Gastrocnemius medialis (tissue), 4 donors: ENCODE results near the gene ITGA8.

Source experiments
- CTCF ChIP-seq, 5 experiments: fragments of 450-650 bp in 3 of 5; fragments of 200-600 bp in 2 of 5; sonication (generic) in 2 of 5; IDR thresholded peaks in 4 of 5; conservative IDR thresholded peaks in 1 of 5; 1 replicate in 4 of 5; 2 replicates in 1 of 5; pipeline ENCODE4 v1.5.1; 2016 to 2019; ENCODE audit warnings: antibody characterized with exemption in 5 of 5, mild to moderate bottlenecking in 3 of 5, moderate library complexity in 3 of 5
- POLR2A ChIP-seq, 2 donors: fragments of 450-650 bp; IDR thresholded peaks; one replicate each; pipeline ENCODE4 v1.6.1; 2017; ENCODE audit warnings: antibody characterized with exemption in 2 of 2, mild to moderate bottlenecking in 2 of 2, moderate library complexity in 2 of 2

GRCh38 chr10:15661574-15661973 is 58.1 kb downstream of the ITGA8 start:
- TF ChIP-seq CTCF (IDR thresholded peaks at IDR 0.05 in 4 of 5, conservative IDR thresholded peaks at IDR 0.05 in 1 of 5), result no peak
- TF ChIP-seq POLR2A (IDR thresholded peaks at IDR 0.05), result no peak
